NCI-H2171 (cell line): ENCODE results near the gene METAP1D.
"Not testable (repeated sequence)": the region's sequence is repeated elsewhere in the genome, so short reads cannot be mapped to it uniquely, and the experiment has no call there.

Experiments used
- DNase-seq: peaks from one replicate; lab custom pipeline; 2025; lab: John Stamatoyannopoulos, UW

The METAP1D gene

GRCh38 chr2:171999604-172000469 lies at the start of gene METAP1D:
Gene METAP1D, plus strand, starts transcription at chr2:171999953. Its CDS starts 17 bp downstream, at chr2:171999970.
- DNase-seq = peak; percentile 94

GRCh38 chr2:171952276-171952675 lies 47.5 kb upstream of the METAP1D start:
- DNase-seq = no peak

- DNase-seq = no peak
These were observed 47.0 kb upstream of the METAP1D start for GRCh38 chr2:171952748-171953147.

- no peak for DNase-seq
These were observed 43.5 kb upstream of the METAP1D start for GRCh38 chr2:171956135-171956825.

DNA sequence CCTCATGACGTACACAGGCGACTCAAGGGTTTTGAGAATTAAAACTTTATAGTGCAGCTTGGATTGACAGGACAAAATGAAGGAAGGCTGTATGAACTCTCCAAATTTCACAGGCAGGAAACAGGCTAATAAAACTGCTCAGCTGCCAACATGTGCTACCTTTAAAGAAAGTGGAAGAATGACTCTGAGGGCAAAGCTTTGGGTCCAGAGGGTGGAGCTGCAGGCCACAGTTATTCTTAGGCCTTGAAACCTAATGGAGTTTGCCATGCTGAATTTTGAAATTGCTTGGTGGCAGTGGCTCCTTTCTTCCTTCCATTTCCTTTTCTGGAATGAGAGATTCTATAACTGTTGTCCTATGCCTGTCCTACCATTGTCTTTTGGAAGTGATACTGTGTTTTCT lies 42.7 kb upstream of the METAP1D start:
- DNase-seq = no peak

GRCh38 chr2:171958475-171958874 lies 41.3 kb upstream of the METAP1D start:
- no peak for DNase-seq

DNA sequence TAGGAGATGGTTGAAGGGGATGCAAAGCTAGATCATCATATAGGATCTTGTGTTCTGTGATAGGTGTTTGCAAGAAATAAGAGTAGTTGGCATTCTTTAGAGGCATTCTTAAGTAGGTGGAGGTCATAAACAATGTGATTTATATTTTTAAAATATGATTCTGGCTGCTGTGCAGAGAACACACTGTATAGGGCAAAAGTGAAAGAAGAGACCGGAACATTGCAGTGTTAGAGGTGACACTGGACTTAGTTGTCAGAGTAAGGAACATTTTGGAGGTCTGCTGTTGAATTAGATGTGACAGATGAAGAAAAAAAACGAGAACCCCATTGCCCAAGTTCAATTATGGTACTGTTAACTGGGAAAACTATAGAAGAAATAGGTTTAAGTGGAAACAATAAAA lies 39.8 kb upstream of the METAP1D start:
- DNase-seq = no peak

- DNase-seq = no peak
These were observed 39.2 kb upstream of the METAP1D start for GRCh38 chr2:171960570-171960969.

GRCh38 chr2:171963198-171963597 lies 36.6 kb upstream of the METAP1D start:
- DNase-seq = no peak

DNA sequence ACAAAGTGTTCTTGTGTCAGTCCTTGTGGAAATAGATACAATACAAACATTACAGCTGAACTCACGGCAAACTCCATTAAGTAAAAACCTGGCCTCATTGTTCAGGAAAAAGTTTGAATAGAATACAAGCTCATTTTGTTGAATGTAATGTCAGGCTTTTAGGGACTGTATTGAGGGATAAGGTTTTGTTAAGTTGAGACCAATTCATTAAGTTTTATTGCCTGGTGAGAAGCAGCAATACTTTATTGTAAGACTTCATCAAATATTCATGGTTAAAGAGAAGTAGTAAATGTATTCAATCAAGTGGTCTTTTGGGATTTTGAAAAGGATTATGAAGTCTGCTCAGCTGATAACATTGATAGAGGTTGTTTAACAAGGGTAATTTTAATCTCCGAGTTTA lies 35.4 kb upstream of the METAP1D start:
- DNase-seq = no peak

DNA sequence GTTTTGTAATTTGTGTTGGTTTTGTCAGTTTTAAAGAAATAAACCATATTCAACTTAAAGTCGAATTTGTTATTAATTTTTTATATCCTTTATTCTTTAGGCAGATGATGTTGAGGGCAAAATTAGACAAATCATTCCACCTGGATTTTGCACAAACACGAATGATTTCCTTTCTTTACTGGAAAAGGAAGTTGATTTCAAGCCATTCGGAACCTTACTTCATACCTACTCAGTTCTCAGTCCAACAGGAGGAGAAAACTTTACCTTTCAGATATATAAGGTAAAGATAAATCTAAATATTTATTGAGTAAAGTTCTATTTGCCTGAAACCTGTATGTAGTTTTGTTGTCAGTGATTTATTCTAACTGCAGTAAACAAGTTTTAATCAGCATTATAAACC lies 34.5 kb upstream of the METAP1D start:
- DNase-seq = no peak

DNA sequence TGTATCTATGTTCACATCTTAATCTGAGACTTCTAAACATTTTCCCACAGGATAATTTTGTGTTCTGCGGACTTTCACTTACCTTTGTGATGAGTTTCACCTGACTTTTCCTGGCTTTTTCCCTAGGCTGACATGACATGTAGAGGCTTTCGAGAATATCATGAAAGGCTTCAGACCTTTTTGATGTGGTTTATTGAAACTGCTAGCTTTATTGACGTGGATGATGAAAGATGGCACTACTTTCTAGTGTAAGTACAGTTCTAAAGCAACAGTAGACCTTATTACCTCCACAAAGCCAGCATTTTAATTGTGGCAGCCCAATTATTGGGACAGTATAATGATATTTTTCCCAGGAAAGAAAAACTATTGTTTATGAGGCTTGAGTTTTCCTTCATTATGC lies 34.1 kb upstream of the METAP1D start:
- DNase-seq = no peak

GRCh38 chr2:171966235-171966634 lies 33.5 kb upstream of the METAP1D start:
- no peak for DNase-seq

GRCh38 chr2:171966688-171967087 lies 33.1 kb upstream of the METAP1D start:
- DNase-seq = no peak

GRCh38 chr2:171968509-171968908 lies 31.2 kb upstream of the METAP1D start:
- no peak for DNase-seq

DNA sequence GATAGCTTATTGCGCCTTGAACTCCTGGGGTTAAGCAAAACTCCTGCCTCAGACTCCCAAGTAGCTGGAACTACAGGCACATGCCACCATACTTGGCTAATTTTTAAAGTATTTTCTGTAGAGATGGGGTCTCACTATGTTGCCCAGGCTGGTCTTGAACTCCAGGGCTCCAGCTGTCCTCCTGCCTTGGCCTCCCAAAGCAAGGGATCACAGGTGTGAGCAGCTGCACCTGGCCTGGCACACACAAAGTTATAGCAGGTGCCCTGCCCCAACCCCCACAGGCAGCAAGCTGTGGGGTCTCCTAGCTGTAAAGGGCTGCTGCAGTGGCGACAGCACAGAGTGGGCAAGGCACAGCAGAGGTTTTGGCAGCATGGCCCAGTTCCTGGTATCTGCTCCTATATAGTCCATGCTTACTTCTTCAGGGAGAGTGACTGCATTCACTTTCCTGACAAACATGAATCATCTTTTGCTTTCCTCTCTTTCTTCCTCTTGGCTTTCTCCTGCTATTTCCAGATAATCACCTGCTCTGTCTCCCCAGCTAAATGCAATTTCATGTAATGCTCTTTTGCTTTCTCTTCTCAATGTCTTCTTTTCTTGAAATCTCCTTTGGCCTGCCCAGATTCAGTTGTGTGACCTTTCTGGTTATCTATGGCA lies 27.3 kb upstream of the METAP1D start:
- no peak for DNase-seq

DNA sequence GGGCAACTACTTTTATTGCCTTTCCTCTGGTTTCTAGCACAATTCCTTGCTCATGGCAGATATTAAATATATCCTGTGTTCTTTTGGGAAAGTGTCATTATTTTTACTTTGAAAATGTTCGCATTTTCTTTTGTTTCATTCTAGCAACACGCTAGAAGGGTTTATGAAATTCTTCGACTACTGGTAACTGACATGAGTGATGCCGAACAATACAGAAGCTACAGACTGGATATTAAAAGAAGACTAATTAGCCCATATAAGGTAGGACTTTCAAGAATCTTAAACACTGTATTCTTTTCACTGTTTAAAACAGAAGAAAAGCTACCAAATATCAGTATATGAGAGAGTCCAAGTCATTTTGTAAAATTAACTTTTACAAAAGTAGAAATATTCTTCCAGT lies 20.6 kb upstream of the METAP1D start:
- DNase-seq = no peak

DNA sequence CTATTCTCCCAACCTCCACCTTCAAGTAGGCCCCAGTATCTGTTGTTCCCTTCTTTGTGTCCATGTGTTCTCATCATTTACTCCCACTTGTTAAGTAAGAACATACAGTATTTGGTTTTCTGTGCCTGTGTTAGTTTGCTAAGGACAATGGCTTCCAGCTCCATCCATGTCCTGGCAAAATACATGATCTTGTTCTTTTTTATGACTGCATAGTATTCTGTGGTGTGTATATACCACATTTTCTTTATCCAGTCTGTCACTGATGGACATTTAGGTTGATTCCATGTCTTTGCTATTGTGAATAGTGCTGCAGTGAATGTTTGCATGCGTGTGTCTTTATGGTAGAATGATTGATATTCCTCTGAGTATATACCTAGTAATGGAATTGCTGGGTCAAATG lies 15.8 kb upstream of the METAP1D start:
- DNase-seq = not testable (repeated sequence)

GRCh38 chr2:171985076-171985475 lies 14.7 kb upstream of the METAP1D start:
- DNase-seq = no peak

DNA sequence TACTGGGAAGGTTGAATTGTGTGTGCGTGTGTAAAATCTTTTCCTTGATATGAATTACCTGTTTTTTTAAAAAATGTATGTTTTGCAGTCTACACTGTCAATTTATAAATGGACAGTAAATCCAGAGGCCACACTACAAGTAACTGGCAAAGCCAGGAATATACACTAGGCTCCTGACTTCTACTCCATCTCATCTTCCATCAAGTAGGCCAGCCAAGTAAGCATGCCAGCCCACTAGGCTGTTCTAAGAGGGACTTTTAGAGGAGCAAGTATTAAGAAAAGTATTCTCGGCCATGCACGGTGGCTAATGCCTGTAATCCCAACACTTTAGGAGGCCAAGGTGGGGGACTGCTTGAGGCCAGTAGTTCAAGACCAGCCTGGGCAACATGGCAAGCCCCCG lies 13.0 kb upstream of the METAP1D start:
- no peak for DNase-seq

DNA sequence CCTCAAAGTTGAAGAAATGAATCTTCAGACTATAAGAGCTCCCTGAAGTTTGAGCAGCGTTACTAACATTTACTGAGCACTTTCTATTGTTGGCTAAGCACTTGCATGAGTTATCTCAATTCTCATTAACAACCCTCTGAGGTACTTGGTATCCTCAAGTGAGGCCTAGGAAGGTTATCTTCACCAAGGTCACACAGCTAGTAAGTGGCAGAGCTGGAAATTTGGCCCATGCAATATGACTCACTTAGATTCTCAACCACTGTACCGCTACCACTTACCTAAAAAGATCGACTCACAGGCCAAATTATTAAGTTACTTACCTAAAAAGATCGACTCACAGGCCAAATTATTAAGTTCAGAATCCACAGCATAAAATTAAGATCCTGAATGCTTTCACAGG lies 8.7 kb upstream of the METAP1D start:
- DNase-seq = no peak

GRCh38 chr2:171995586-171995985 lies 4.2 kb upstream of the METAP1D start:
- DNase-seq = no peak

DNA sequence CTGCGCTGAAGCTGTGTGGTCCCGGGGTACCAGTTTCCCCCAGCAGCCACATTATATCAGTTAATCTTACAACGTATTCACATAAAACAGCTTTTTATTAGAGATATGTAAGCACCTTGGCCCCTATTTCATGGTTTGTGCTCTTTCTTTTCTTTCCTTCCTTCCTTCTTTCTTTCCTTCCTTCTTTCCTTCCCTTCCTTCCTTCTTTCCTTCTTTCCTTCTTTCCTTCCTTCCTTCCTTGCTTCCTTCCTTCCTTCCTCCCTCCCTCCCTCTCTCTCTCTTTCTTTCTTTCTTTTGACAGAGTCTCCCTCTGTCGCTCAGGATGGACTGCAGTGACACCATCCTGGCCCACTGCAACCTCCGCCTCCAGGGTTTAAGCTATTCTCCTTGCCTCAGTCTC lies 3.7 kb upstream of the METAP1D start:
- DNase-seq = no peak
